Measurements from ENCODE around the gene LRRK2.

LRRK2 gene

DNA sequence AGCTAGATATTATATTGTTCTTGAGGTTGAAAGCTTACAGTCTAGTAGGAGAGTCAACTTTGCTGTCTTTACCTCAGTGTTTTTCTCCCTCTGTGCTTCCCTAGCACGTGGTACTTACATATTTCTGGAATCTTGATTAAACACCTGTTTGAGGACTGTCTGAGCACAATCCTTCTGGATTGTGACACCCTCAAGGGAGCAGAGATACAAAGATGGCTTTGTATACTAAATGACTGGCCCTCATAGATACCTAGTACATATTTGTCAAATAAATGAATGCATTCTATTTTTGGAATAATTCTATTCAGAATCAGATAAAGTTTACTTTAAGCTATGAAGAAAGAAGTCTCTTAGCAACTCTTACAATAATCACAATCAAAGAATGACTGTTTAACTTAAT, 113.3 kb downstream of the LRRK2 start:
- Histone ChIP-seq H4K20me1 (ENCODE audit: control insufficient read depth, insufficient read depth, low read depth, low read length) (no peaks in the 10 kb centered on the region), H3K79me2 (ENCODE audit: control insufficient read depth, low read length) (no peaks in the 10 kb centered on the region)

DNA sequence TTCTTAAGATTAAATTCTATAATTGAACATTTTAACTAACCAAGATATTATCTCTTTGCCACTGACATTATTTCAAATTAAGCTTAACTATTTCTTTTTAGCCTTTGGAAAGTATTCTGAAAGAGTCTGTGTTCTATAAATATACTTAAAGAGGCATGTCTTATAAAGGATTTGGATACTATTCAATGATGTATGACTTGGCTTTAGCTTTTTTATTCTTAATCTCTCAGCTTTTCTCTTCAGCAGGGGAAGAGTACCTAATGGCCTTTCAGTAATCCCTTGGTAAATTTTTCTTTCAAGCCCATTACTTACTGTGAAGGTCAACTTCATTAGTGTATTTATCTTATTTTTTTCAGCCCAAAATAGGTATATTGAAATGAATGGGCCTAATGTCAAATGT, 113.8 kb downstream of the LRRK2 start:
- Histone ChIP-seq H3K79me2 (ENCODE audit: control insufficient read depth, low read length) (no peaks in the 10 kb centered on the region), H3F3A (ENCODE audit: control insufficient read depth, insufficient read depth) (no peaks in the 10 kb centered on the region), H3K9me3 (ENCODE audit: control insufficient read depth, insufficient read depth, low read length) (no peaks in the 10 kb centered on the region), H3K27me3 (ENCODE audit: control insufficient read depth, low read length) (no peaks in the 10 kb centered on the region), H3K36me3 (ENCODE audit: control insufficient read depth, low read length) (no peaks in the 10 kb centered on the region), H3K4me1 (ENCODE audit: control insufficient read depth, low read length) (no peaks in the 10 kb centered on the region), H3K27ac (ENCODE audit: low read depth, low read length) (no peak overlapping the region), H3K4me2 (ENCODE audit: low read length) (no peak overlapping the region), H3K9me2 (replicated peaks; ENCODE audit: control insufficient read depth, low read length) (no peaks in the 10 kb centered on the region), H4K20me1 (ENCODE audit: control insufficient read depth, insufficient read depth, low read depth, low read length) (no peaks in the 10 kb centered on the region), H3K4me3 (ENCODE audit: low read length) (no peak overlapping the region)
- no peak for TF ChIP-seq EZH2phosphoT487 (IDR thresholded peaks at IDR 0.05; ENCODE audit: borderline replicate concordance, low read length)
- TF ChIP-seq, protein P1, sequence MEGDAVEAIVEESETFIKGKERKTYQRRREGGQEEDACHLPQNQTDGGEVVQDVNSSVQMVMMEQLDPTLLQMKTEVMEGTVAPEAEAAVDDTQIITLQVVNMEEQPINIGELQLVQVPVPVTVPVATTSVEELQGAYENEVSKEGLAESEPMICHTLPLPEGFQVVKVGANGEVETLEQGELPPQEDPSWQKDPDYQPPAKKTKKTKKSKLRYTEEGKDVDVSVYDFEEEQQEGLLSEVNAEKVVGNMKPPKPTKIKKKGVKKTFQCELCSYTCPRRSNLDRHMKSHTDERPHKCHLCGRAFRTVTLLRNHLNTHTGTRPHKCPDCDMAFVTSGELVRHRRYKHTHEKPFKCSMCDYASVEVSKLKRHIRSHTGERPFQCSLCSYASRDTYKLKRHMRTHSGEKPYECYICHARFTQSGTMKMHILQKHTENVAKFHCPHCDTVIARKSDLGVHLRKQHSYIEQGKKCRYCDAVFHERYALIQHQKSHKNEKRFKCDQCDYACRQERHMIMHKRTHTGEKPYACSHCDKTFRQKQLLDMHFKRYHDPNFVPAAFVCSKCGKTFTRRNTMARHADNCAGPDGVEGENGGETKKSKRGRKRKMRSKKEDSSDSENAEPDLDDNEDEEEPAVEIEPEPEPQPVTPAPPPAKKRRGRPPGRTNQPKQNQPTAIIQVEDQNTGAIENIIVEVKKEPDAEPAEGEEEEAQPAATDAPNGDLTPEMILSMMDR (IDR thresholded peaks at IDR 0.05; ENCODE audit: low read depth, low read length, poor library complexity, severe bottlenecking): no peak

More for the DNA sequence above, 113.3 kb downstream of the LRRK2 start:
- H3K4me2 ChIP-seq (ENCODE audit: low read length): no peak overlapping the region
- no peaks in the 10 kb centered on the region for H3K9me3 ChIP-seq (ENCODE audit: control insufficient read depth, insufficient read depth, low read length)
- no peaks in the 10 kb centered on the region for H3K36me3 ChIP-seq (ENCODE audit: control insufficient read depth, low read length)
- no peaks in the 10 kb centered on the region for H3K27me3 ChIP-seq (ENCODE audit: control insufficient read depth, low read length)
- H3K9me2 ChIP-seq (replicated peaks; ENCODE audit: control insufficient read depth, low read length): no peaks in the 10 kb centered on the region
- H3K4me3 ChIP-seq (ENCODE audit: low read length): no peak overlapping the region
- H3F3A ChIP-seq (ENCODE audit: control insufficient read depth, insufficient read depth): no peaks in the 10 kb centered on the region
- TF ChIP-seq, protein P1 (IDR thresholded peaks at IDR 0.05; ENCODE audit: low read depth, low read length, poor library complexity, severe bottlenecking): no peak
- TF ChIP-seq EZH2phosphoT487 (IDR thresholded peaks at IDR 0.05; ENCODE audit: borderline replicate concordance, low read length): no peak
- H3K27ac ChIP-seq (ENCODE audit: low read depth, low read length): no peak overlapping the region
- no peaks in the 10 kb centered on the region for H3K4me1 ChIP-seq (ENCODE audit: control insufficient read depth, low read length)

DNA sequence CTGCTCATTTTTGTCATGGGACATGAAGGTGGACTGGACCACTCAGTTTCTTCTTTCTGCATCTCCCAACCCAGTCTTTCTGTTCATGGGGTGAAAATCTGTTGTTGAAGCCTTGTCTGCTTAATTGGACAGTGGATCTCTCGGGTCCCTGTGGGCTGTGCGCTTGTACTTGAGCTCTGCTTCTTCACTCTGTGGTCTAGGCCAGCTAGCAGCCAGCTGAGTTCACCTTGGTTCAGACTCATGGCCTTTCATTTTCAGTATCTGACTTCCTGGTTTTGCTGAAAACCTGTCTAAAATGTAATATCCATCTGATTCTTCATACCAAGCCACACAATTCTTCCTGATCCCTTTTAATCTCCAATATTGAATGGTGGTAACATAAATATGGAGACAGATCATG, 117.2 kb downstream of the LRRK2 start:
- Histone ChIP-seq H3K27me3 (ENCODE audit: control insufficient read depth, low read length) (no peaks in the 10 kb centered on the region), H3K4me2 (ENCODE audit: low read length) (no peak overlapping the region), H4K20me1 (ENCODE audit: control insufficient read depth, insufficient read depth, low read depth, low read length) (no peaks in the 10 kb centered on the region), H3K27ac (ENCODE audit: low read depth, low read length) (no peak overlapping the region), H3K9me2 (replicated peaks; ENCODE audit: control insufficient read depth, low read length) (no peaks in the 10 kb centered on the region), H3K9me3 (ENCODE audit: control insufficient read depth, insufficient read depth, low read length) (no peaks in the 10 kb centered on the region), H3K4me3 (ENCODE audit: low read length) (no peak overlapping the region), H3F3A (ENCODE audit: control insufficient read depth, insufficient read depth) (no peaks in the 10 kb centered on the region), H3K4me1 (ENCODE audit: control insufficient read depth, low read length) (no peaks in the 10 kb centered on the region), H3K36me3 (ENCODE audit: control insufficient read depth, low read length) (no peaks in the 10 kb centered on the region), H3K79me2 (ENCODE audit: control insufficient read depth, low read length) (no peaks in the 10 kb centered on the region)
- TF ChIP-seq, protein P1 (IDR thresholded peaks at IDR 0.05; ENCODE audit: low read depth, low read length, poor library complexity, severe bottlenecking): no peak
- no peak for TF ChIP-seq EZH2phosphoT487 (IDR thresholded peaks at IDR 0.05; ENCODE audit: borderline replicate concordance, low read length)

DNA sequence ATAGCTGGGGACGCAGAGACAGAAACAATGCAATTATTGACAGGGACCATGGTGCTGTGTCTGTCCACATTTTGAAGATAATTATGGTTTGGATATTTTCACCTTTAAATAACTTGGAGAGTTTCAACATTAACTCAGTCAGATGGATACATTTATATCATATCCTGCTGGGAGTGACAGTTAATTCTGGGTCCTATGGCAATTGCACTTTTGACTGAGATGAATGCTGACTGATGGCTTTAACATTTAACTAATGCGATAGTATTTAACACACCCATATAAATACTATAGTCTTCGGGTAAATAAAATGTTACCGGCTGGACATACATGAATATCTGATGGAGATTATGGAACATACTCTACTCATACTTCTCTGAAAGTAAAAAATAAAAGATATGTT, 118.3 kb downstream of the LRRK2 start:
- H3K27me3 ChIP-seq (ENCODE audit: control insufficient read depth, low read length): no peaks in the 10 kb centered on the region
- H3K27ac ChIP-seq (ENCODE audit: low read depth, low read length): no peak overlapping the region
- H3K9me3 ChIP-seq (ENCODE audit: control insufficient read depth, insufficient read depth, low read length): no peaks in the 10 kb centered on the region
- no peaks in the 10 kb centered on the region for H3K9me2 ChIP-seq (replicated peaks; ENCODE audit: control insufficient read depth, low read length)
- no peak overlapping the region for H3K4me2 ChIP-seq (ENCODE audit: low read length)
- no peaks in the 10 kb centered on the region for H3F3A ChIP-seq (ENCODE audit: control insufficient read depth, insufficient read depth)
- no peaks in the 10 kb centered on the region for H3K4me1 ChIP-seq (ENCODE audit: control insufficient read depth, low read length)
- H3K79me2 ChIP-seq (ENCODE audit: control insufficient read depth, low read length): no peaks in the 10 kb centered on the region
- H3K4me3 ChIP-seq (ENCODE audit: low read length): no peak overlapping the region
- H3K36me3 ChIP-seq (ENCODE audit: control insufficient read depth, low read length): no peaks in the 10 kb centered on the region
- no peak for TF ChIP-seq EZH2phosphoT487 (IDR thresholded peaks at IDR 0.05; ENCODE audit: borderline replicate concordance, low read length)
- TF ChIP-seq, protein P1 (IDR thresholded peaks at IDR 0.05; ENCODE audit: low read depth, low read length, poor library complexity, severe bottlenecking): no peak
- no peaks in the 10 kb centered on the region for H4K20me1 ChIP-seq (ENCODE audit: control insufficient read depth, insufficient read depth, low read depth, low read length)
